ENCODE results near the gene INSC. TPM values are rescaled to one million over a fixed set of nuclear protein-coding genes. Genes with fewer than 3 reads are reported as not detected.

Gene INSC
- polyA plus RNA-seq, 3 donors = not detected

- peaks cover 0 to 5% (median 2%) of the 10 kb centered on the region in 3 donors for H3K27me3 Mint-ChIP-seq (ENCODE audit: low read depth in 3 of 3)
- Histone ChIP-seq H3K4me1 (ENCODE audit: control insufficient read depth in 1 of 2, insufficient read depth in 2 of 2, low read length in 2 of 2) (no peaks in the 10 kb centered on the region), H4K20me1 (ENCODE audit: insufficient read depth, low read length) (no peaks in the 10 kb centered on the region), H3K36me3 (replicated peaks in 1 of 2; ENCODE audit: control insufficient read depth in 1 of 2, insufficient read depth in 2 of 2, low read length in 2 of 2) (no peaks in the 10 kb centered on the region), H2AFZ (ENCODE audit: insufficient read depth, low read depth, low read length, poor library complexity, severe bottlenecking) (no peak overlapping the region), H3K4me2 (replicated peaks; ENCODE audit: extremely low read depth, low read length, poor library complexity, severe bottlenecking) (no peak overlapping the region), H3K27ac (ENCODE audit: low read depth in 1 of 2, low read length in 2 of 2) (no peak overlapping the region), H3K4me3 (replicated peaks in 1 of 3; ENCODE audit: low read depth in 2 of 3, low read length in 3 of 3) (no peak overlapping the region), H3K9me3 (replicated peaks in 1 of 2; ENCODE audit: control insufficient read depth in 1 of 2, insufficient read depth in 1 of 2, low read length in 2 of 2) (no peaks in the 10 kb centered on the region), H3K79me2 (ENCODE audit: insufficient read depth, low read length) (no peaks in the 10 kb centered on the region), H3K9ac (ENCODE audit: insufficient read depth, low read length, poor library complexity, severe bottlenecking) (no peak overlapping the region), H3K27me3 (ENCODE audit: control insufficient read depth in 2 of 2, insufficient read depth in 2 of 2, low read length in 2 of 2) (peaks cover 0 to 2% of the 10 kb centered on the region in 2 donors)
- DNase-seq = no peak
- TF ChIP-seq CTCF (IDR thresholded peaks at IDR 0.05) = no peak
- intact Hi-C loops (cut with micrococcal nuclease) = no loop called here
- H3K4me1 Mint-ChIP-seq = peaks cover 3% of the 10 kb centered on the region
- H3K9me3 Mint-ChIP-seq = peaks cover 0 to 4% (median 0%) of the 10 kb centered on the region in 7 donors
- no peak overlapping the region for H3K27ac Mint-ChIP-seq
- no peaks in the 10 kb centered on the region for H3K36me3 Mint-ChIP-seq
- no CpG with 5 or more reads among the region's 2 CpGs for WGBS (ENCODE audit: insufficient coverage)
- H3K4me3 Mint-ChIP-seq = no peak overlapping the region
Observed at GRCh38 chr11:15229069-15229468, 114.3 kb downstream of the INSC start.

GRCh38 chr11:15232496-15232895, 117.8 kb downstream of the INSC start:
- Mint-ChIP-seq H3K27ac (no peak overlapping the region), H3K9me3 (peaks cover 0 to 4% (median 0%) of the 10 kb centered on the region in 7 donors), H3K4me3 (no peak overlapping the region), H3K36me3 (no peaks in the 10 kb centered on the region), H3K27me3 (ENCODE audit: low read depth in 3 of 3) (peaks cover 0 to 7% (median 2%) of the 10 kb centered on the region in 3 donors), H3K4me1 (peaks cover 3% of the 10 kb centered on the region)
- Histone ChIP-seq H3K4me1 (ENCODE audit: control insufficient read depth in 1 of 2, insufficient read depth in 2 of 2, low read length in 2 of 2) (no peaks in the 10 kb centered on the region), H2AFZ (ENCODE audit: insufficient read depth, low read depth, low read length, poor library complexity, severe bottlenecking) (no peak overlapping the region), H3K9ac (ENCODE audit: insufficient read depth, low read length, poor library complexity, severe bottlenecking) (no peak overlapping the region), H3K79me2 (ENCODE audit: insufficient read depth, low read length) (no peaks in the 10 kb centered on the region), H3K4me3 (replicated peaks in 1 of 3; ENCODE audit: low read depth in 2 of 3, low read length in 3 of 3) (no peak overlapping the region), H4K20me1 (ENCODE audit: insufficient read depth, low read length) (no peaks in the 10 kb centered on the region), H3K27me3 (ENCODE audit: control insufficient read depth in 2 of 2, insufficient read depth in 2 of 2, low read length in 2 of 2) (no peaks in the 10 kb centered on the region), H3K9me3 (replicated peaks in 1 of 2; ENCODE audit: control insufficient read depth in 1 of 2, insufficient read depth in 1 of 2, low read length in 2 of 2) (no peaks in the 10 kb centered on the region), H3K27ac (ENCODE audit: low read depth in 1 of 2, low read length in 2 of 2) (no peak overlapping the region), H3K4me2 (replicated peaks; ENCODE audit: extremely low read depth, low read length, poor library complexity, severe bottlenecking) (no peak overlapping the region), H3K36me3 (replicated peaks in 1 of 2; ENCODE audit: control insufficient read depth in 1 of 2, insufficient read depth in 2 of 2, low read length in 2 of 2) (no peaks in the 10 kb centered on the region)
- DNase-seq = no peak
- 100% methylated on average over 1 of the region's 4 CpGs for WGBS (ENCODE audit: insufficient coverage)
- no peak for TF ChIP-seq CTCF (IDR thresholded peaks at IDR 0.05)
- intact Hi-C loops (cut with micrococcal nuclease) = no loop called here

Measured in CD14-positive monocyte (primary cell).